WTC11 (cell line): ENCODE data around the gene ZNF749. TPM values are rescaled to one million over a fixed set of nuclear protein-coding genes. Genes with fewer than 3 reads are reported as not detected.
A peak's percentile ranks its signal among the peaks of the same experiment; 100 is the strongest.

ENCODE experiments used
- ATAC-seq: fragments of 200-7000 bp; cut with Tn5 transposase; 2 replicates; pipeline ENCODE4 v1.10.0; 2021; ENCODE audit warnings: mild to moderate bottlenecking, moderate library complexity
- CTCF ChIA-PET: fragments of 300-600 bp; sonication (Branson Sonifier 250); formaldehyde crosslinking; loops from one replicate; lab custom pipeline; 2021; ENCODE audit warnings: antibody characterized with exemption; lab: Charles Lee
- POLR2A ChIA-PET: fragments of 350-600 bp; sonication (Branson Sonifier 250); formaldehyde crosslinking; loops from one replicate; lab custom pipeline; 2021; ENCODE audit warnings: antibody characterized with exemption; lab: Charles Lee
- DNase-seq: peaks from one replicate; pipeline ENCODE4 v3.0.0; 2021; ENCODE audit warnings: low spot score
- H3K27ac Mint-ChIP-seq: 2 replicates; pipeline ENCODE4 v1.8.0; 2021; ENCODE audit warnings: mixed read lengths
- H3K27me3 Mint-ChIP-seq: 2 replicates; pipeline ENCODE4 v1.8.0; 2021; ENCODE audit warnings: low read depth, mild to moderate bottlenecking, moderate library complexity, mixed read lengths
- H3K36me3 Mint-ChIP-seq: 2 replicates; pipeline ENCODE4 v1.8.0; 2021; ENCODE audit warnings: mixed read lengths
- H3K4me1 Mint-ChIP-seq: 2 replicates; pipeline ENCODE4 v1.8.0; 2022; ENCODE audit warnings: mixed read lengths
- H3K4me3 Mint-ChIP-seq: 2 replicates; pipeline ENCODE4 v1.8.0; 2021; ENCODE audit warnings: mild to moderate bottlenecking, moderate library complexity, mixed read lengths
- H3K9me3 Mint-ChIP-seq: 2 replicates; pipeline ENCODE4 v1.8.0; 2021; ENCODE audit warnings: mixed read lengths
- CREM ChIP-seq: sonication (generic); formaldehyde crosslinking; IDR thresholded peaks from 2 replicates; pipeline ENCODE4 v1.8.1; 2022; ENCODE audit warnings: mild to moderate bottlenecking, missing genetic modification reagents, moderate library complexity
- EMX1 ChIP-seq: fragments of 250-450 bp; sonication (Bioruptor Pico); IDR thresholded peaks from 2 replicates; pipeline ENCODE4 v1.8.0; 2021; ENCODE audit warnings: mild to moderate bottlenecking
- ETV6 ChIP-seq: sonication (generic); formaldehyde crosslinking; IDR thresholded peaks from 2 replicates; pipeline ENCODE4 v1.8.1; 2022; ENCODE audit warnings: mild to moderate bottlenecking, missing genetic modification reagents
- FOXP1 ChIP-seq: sonication (generic); formaldehyde crosslinking; IDR thresholded peaks from 2 replicates; pipeline ENCODE4 v1.8.0; 2022; ENCODE audit warnings: missing genetic modification reagents, mild to moderate bottlenecking, moderate library complexity, borderline replicate concordance
- GABPB1 ChIP-seq: sonication (generic); formaldehyde crosslinking; IDR thresholded peaks from 2 replicates; pipeline ENCODE4 v1.8.1; 2023; ENCODE audit warnings: mild to moderate bottlenecking, missing genetic modification reagents
- GTF2I ChIP-seq: fragments of 250-450 bp; sonication (Bioruptor Pico); conservative IDR thresholded peaks from 2 replicates; pipeline ENCODE4 v1.4.0; 2021; ENCODE audit warnings: mild to moderate bottlenecking
- NFATC4 ChIP-seq: fragments of 250-450 bp; sonication (Bioruptor Pico); IDR thresholded peaks from 2 replicates; pipeline ENCODE4 v1.9.0; 2021; ENCODE audit warnings: mild to moderate bottlenecking
- NFE2L1 ChIP-seq: sonication (generic); formaldehyde crosslinking; IDR thresholded peaks from 2 replicates; pipeline ENCODE4 v1.8.1; 2023; ENCODE audit warnings: missing genetic modification reagents
- NFYB ChIP-seq: sonication (generic); formaldehyde crosslinking; conservative IDR thresholded peaks from 2 replicates; pipeline ENCODE4 v1.8.0; 2022; ENCODE audit warnings: low read depth, missing genetic modification reagents
- PRRX2 ChIP-seq: fragments of 250-450 bp; sonication (Bioruptor Pico); IDR thresholded peaks from 2 replicates; pipeline ENCODE4 v1.8.0; 2021; ENCODE audit warnings: mild to moderate bottlenecking
- SMAD4 ChIP-seq: sonication (generic); formaldehyde crosslinking; IDR thresholded peaks from 2 replicates; pipeline ENCODE4 v1.8.0; 2022; ENCODE audit warnings: mild to moderate bottlenecking, missing genetic modification reagents
- ZNF232 ChIP-seq: sonication (generic); formaldehyde crosslinking; IDR thresholded peaks from 2 replicates; pipeline ENCODE4 v1.8.0; 2022; ENCODE audit warnings: mild to moderate bottlenecking, missing genetic modification reagents
- ZNF671 ChIP-seq: fragments of 250-450 bp; sonication (Bioruptor Pico); IDR thresholded peaks from 2 replicates; pipeline ENCODE4 v1.8.0; 2021; ENCODE audit warnings: mild to moderate bottlenecking
- total RNA-seq: library from RNA; stranded (reverse); gene quantifications from 3 replicates; pipeline ENCODE4 v1.2.3, GENCODE V29; 2021
- TF ChIP-seq, protein P1 (sequence below): sonication (generic); formaldehyde crosslinking; IDR thresholded peaks from 2 replicates; pipeline ENCODE4 v1.8.0; 2022; ENCODE audit warnings: mild to moderate bottlenecking, missing genetic modification reagents
- TF ChIP-seq, protein P2 (sequence below): sonication (generic); formaldehyde crosslinking; IDR thresholded peaks from 2 replicates; pipeline ENCODE4 v1.8.0; 2022; ENCODE audit warnings: mild to moderate bottlenecking, missing genetic modification reagents
- TF ChIP-seq, protein P3 (sequence below): sonication (generic); formaldehyde crosslinking; IDR thresholded peaks from 2 replicates; pipeline ENCODE4 v1.8.0; 2022; ENCODE audit warnings: missing genetic modification reagents
- TF ChIP-seq, protein P4 (sequence below): sonication (generic); formaldehyde crosslinking; IDR thresholded peaks from 2 replicates; pipeline ENCODE4 v1.8.1; 2022; ENCODE audit warnings: mild to moderate bottlenecking, moderate library complexity, missing genetic modification reagents
- TF ChIP-seq, protein P5 (sequence below): sonication (generic); formaldehyde crosslinking; IDR thresholded peaks from 2 replicates; pipeline ENCODE4 v1.8.1; 2023; ENCODE audit warnings: mild to moderate bottlenecking, missing genetic modification reagents, moderate library complexity
- TF ChIP-seq, protein P6 (sequence below): sonication (generic); formaldehyde crosslinking; IDR thresholded peaks from 2 replicates; pipeline ENCODE4 v1.8.0; 2023; ENCODE audit warnings: missing genetic modification reagents

Gene ZNF749
- total RNA-seq, 1 experiment from 2014 or later: 34.6 TPM

DNA sequence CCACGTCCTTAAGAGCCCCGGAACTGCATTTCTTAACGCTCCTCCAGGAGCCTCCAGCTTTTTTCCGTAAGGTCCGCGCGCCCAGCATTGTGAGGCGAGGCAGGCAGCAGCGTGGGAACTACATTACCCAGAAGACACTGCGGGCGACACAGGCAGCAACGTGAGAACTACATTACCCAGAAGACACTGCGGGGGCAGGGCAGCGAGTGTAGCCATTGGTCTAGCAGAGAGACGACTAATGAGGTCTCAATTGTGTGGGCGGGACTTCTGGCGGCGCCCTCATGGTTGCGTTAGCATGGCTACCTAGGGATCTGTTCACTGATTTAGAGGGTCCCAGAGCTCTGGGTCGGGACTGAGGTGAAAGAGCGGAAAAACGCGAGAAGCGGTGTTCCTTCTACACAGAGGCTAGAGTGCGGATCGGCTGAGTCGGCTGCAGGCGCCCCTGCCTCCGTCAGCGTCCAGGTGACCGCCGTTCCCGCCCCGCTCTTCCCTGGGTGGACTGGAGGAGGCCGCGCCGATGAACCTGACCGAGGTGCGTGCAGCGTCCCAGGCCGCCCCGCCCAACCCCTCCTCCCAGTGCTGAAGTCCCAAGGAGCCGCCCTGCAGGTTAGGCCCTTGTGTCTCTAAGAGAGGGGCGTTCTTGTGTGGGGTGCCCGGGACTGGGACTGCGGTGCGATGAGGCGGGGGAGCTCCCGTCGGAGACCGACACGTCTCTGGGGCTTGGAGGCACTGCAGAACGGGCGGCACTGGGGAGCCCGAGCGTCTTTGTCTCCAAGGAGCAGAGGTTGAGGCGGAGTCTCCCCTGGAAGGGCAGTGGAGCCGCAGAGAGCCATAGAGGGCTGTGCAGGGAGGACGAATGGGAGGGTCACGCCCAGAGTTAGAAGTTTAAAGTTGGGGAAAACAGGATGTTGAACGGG lies at the start of gene ZNF749 (continued):
- TF ChIP-seq NFATC4 (CRISPR knock-in tag) (no peak), GABPB1 (CRISPR knock-in tag) (peak; percentile 65; the same call in 1 of the 2 replicates), ZNF232 (CRISPR knock-in tag) (0 out of 2 replicates have a peak, but pooled peaks have one; percentile 23), NFYB (CRISPR knock-in tag) (peak; percentile 68), GTF2I (CRISPR knock-in tag) (no peak)
- TF ChIP-seq, protein P1, sequence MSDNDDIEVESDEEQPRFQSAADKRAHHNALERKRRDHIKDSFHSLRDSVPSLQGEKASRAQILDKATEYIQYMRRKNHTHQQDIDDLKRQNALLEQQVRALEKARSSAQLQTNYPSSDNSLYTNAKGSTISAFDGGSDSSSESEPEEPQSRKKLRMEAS (CRISPR knock-in tag): peak; percentile 71
- TF ChIP-seq, protein P2, sequence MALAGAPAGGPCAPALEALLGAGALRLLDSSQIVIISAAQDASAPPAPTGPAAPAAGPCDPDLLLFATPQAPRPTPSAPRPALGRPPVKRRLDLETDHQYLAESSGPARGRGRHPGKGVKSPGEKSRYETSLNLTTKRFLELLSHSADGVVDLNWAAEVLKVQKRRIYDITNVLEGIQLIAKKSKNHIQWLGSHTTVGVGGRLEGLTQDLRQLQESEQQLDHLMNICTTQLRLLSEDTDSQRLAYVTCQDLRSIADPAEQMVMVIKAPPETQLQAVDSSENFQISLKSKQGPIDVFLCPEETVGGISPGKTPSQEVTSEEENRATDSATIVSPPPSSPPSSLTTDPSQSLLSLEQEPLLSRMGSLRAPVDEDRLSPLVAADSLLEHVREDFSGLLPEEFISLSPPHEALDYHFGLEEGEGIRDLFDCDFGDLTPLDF: no peak

DNA sequence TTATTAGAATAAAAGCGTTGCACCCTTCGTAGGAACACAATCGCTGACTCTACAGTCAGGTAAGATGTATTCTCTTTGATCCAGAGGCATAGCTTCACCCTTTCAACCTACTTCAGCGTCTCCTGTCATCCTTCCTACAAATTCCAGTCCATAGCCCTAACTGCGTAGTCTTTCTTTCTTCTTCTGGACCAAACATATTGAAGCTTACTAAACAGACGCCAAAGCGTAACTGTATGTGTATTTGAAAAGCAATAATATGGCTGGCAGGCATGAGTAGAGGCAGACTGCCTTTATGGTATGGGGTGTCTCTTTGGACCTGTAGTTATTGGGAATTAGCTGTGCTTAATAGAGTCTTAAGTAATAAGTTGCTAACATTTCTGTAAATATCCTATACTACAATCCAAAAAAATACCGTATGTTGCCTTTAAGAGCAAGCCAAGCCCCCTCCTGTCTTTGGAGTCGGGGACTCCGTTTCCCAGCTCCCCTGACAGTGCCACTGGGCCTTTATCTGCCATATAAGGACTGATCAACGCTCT lies 45.9 kb upstream of the ZNF749 start:
- Mint-ChIP-seq H3K27me3 (peaks cover 19% of the 10 kb centered on the region), H3K4me3 (peak overlapping the region; percentile 95), H3K4me1 (peaks cover 13% of the 10 kb centered on the region), H3K9me3 (no peaks in the 10 kb centered on the region), H3K36me3 (no peaks in the 10 kb centered on the region), H3K27ac (peak overlapping the region; percentile 97)
- DNase-seq: no peak
- no peak for TF ChIP-seq ZNF671 (CRISPR knock-in tag)
- TF ChIP-seq, protein P3, sequence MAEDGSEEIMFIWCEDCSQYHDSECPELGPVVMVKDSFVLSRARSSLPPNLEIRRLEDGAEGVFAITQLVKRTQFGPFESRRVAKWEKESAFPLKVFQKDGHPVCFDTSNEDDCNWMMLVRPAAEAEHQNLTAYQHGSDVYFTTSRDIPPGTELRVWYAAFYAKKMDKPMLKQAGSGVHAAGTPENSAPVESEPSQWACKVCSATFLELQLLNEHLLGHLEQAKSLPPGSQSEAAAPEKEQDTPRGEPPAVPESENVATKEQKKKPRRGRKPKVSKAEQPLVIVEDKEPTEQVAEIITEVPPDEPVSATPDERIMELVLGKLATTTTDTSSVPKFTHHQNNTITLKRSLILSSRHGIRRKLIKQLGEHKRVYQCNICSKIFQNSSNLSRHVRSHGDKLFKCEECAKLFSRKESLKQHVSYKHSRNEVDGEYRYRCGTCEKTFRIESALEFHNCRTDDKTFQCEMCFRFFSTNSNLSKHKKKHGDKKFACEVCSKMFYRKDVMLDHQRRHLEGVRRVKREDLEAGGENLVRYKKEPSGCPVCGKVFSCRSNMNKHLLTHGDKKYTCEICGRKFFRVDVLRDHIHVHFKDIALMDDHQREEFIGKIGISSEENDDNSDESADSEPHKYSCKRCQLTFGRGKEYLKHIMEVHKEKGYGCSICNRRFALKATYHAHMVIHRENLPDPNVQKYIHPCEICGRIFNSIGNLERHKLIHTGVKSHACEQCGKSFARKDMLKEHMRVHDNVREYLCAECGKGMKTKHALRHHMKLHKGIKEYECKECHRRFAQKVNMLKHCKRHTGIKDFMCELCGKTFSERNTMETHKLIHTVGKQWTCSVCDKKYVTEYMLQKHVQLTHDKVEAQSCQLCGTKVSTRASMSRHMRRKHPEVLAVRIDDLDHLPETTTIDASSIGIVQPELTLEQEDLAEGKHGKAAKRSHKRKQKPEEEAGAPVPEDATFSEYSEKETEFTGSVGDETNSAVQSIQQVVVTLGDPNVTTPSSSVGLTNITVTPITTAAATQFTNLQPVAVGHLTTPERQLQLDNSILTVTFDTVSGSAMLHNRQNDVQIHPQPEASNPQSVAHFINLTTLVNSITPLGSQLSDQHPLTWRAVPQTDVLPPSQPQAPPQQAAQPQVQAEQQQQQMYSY (CRISPR knock-in tag): no peak
- TF ChIP-seq, protein P4, sequence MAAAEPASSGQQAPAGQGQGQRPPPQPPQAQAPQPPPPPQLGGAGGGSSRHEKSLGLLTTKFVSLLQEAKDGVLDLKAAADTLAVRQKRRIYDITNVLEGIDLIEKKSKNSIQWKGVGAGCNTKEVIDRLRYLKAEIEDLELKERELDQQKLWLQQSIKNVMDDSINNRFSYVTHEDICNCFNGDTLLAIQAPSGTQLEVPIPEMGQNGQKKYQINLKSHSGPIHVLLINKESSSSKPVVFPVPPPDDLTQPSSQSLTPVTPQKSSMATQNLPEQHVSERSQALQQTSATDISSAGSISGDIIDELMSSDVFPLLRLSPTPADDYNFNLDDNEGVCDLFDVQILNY (CRISPR knock-in tag): no peak
- TF ChIP-seq FOXP1 (CRISPR knock-in tag): no peak
- no peak for TF ChIP-seq PRRX2
- TF ChIP-seq, protein P5, sequence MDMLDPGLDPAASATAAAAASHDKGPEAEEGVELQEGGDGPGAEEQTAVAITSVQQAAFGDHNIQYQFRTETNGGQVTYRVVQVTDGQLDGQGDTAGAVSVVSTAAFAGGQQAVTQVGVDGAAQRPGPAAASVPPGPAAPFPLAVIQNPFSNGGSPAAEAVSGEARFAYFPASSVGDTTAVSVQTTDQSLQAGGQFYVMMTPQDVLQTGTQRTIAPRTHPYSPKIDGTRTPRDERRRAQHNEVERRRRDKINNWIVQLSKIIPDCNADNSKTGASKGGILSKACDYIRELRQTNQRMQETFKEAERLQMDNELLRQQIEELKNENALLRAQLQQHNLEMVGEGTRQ (CRISPR knock-in tag): no peak
- TF ChIP-seq NFE2L1 (CRISPR knock-in tag): no peak
- no peak for TF ChIP-seq CREM (CRISPR knock-in tag)
- no peak for TF ChIP-seq SMAD4 (CRISPR knock-in tag)
- no peak for TF ChIP-seq ETV6 (CRISPR knock-in tag)
- no peak for TF ChIP-seq EMX1 (CRISPR knock-in tag)
- TF ChIP-seq, protein P6, sequence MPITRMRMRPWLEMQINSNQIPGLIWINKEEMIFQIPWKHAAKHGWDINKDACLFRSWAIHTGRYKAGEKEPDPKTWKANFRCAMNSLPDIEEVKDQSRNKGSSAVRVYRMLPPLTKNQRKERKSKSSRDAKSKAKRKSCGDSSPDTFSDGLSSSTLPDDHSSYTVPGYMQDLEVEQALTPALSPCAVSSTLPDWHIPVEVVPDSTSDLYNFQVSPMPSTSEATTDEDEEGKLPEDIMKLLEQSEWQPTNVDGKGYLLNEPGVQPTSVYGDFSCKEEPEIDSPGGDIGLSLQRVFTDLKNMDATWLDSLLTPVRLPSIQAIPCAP (CRISPR knock-in tag): no peak
- ChIA-PET CTCF (interaction anchor here (0.6 to 1.9 kb wide), 8 partner anchors 14 to 285 kb away, joined by 3 to 9 read pairs (median 4); partner anchors contain the start of genes TRAPPC2B, ZNF547 and ZNF549), POLR2A (interaction anchor here (0.6 to 1.4 kb wide), 5 partner anchors 26 to 225 kb away, joined by 3 to 6 read pairs (median 4); partner anchors contain the start of genes TRAPPC2B, ZNF134, ZNF264 and ZNF304)
- ATAC-seq: no peak
